HepG2 (cell line): ENCODE results near the gene TXNL4A. TPM values are rescaled to one million over a fixed set of nuclear protein-coding genes. Genes with fewer than 3 reads are reported as not detected.

ENCODE experiments used
- HOXA9 ChIP-seq: sonication (generic); formaldehyde crosslinking; IDR thresholded peaks from 2 replicates; pipeline ENCODE4 v1.8.1; 2022; ENCODE audit warnings: missing genetic modification reagents, mild to moderate bottlenecking, moderate library complexity, borderline replicate concordance
- IKZF5 ChIP-seq: IDR thresholded peaks from 2 replicates; pipeline ENCODE4 v1.6.1; 2018; ENCODE audit warnings: missing genetic modification reagents, mild to moderate bottlenecking, missing compliant biosample characterization
- KDM2A ChIP-seq: sonication (generic); formaldehyde crosslinking; IDR thresholded peaks from 2 replicates; pipeline ENCODE4 v1.4.0; 2020; ENCODE audit warnings: low read depth, missing genetic modification reagents, borderline replicate concordance
- MBD4 ChIP-seq: IDR thresholded peaks from 2 replicates; pipeline ENCODE4 v1.6.1; 2012; ENCODE audit warnings: low read length, inconsistent platforms, borderline replicate concordance
- MED13 ChIP-seq: sonication (generic); formaldehyde crosslinking; IDR thresholded peaks from 2 replicates; pipeline ENCODE4 v1.5.0; 2020; ENCODE audit warnings: missing genetic modification reagents
- MXD4 ChIP-seq: IDR thresholded peaks from 2 replicates; pipeline ENCODE4 v1.6.1; 2016; ENCODE audit warnings: mild to moderate bottlenecking, missing biosample characterization, missing genetic modification reagents
- NFKB2 ChIP-seq: sonication (generic); formaldehyde crosslinking; IDR thresholded peaks from 2 replicates; pipeline ENCODE4 v1.4.0; 2020; ENCODE audit warnings: missing genetic modification reagents, borderline replicate concordance
- PATZ1 ChIP-seq: sonication (generic); formaldehyde crosslinking; IDR thresholded peaks from 2 replicates; pipeline ENCODE4 v1.4.0; 2020; ENCODE audit warnings: missing genetic modification reagents
- POLR2G ChIP-seq: fragments of 200-400 bp; formaldehyde crosslinking; IDR thresholded peaks from 2 replicates; pipeline ENCODE4 v1.6.1; 2018; ENCODE audit warnings: mild to moderate bottlenecking, low read depth, low read length, moderate library complexity
- SALL2 ChIP-seq: sonication (generic); formaldehyde crosslinking; IDR thresholded peaks from 2 replicates; pipeline ENCODE4 v1.8.1; 2023; ENCODE audit warnings: mild to moderate bottlenecking, missing genetic modification reagents, inconsistent platforms
- SAP130 ChIP-seq: IDR thresholded peaks from 2 replicates; pipeline ENCODE4 v1.6.1; 2016; ENCODE audit warnings: low read depth
- SMYD3 ChIP-seq: sonication (generic); formaldehyde crosslinking; IDR thresholded peaks from 2 replicates; pipeline ENCODE4 v1.8.1; 2023; ENCODE audit warnings: mild to moderate bottlenecking, missing genetic modification reagents
- TCF12 ChIP-seq, 2 experiments: fragments of 450-650 bp in 1 of 2; sonication (generic) in 1 of 2; formaldehyde crosslinking in 1 of 2; IDR thresholded peaks; 2 replicates each; pipeline versions ENCODE4 v1.6.1 to v1.8.0; 2017 to 2022; ENCODE audit warnings: antibody characterized with exemption in 1 of 2, mild to moderate bottlenecking in 1 of 2, missing genetic modification reagents in 1 of 2, moderate library complexity in 1 of 2
- ZBTB20 ChIP-seq: sonication (generic); formaldehyde crosslinking; IDR thresholded peaks from 2 replicates; pipeline ENCODE4 v1.8.1; 2023; ENCODE audit warnings: missing genetic modification reagents, low read depth, mild to moderate bottlenecking, borderline replicate concordance
- ZFP41 ChIP-seq: sonication (generic); formaldehyde crosslinking; IDR thresholded peaks from 2 replicates; pipeline ENCODE4 v1.4.0; 2020; ENCODE audit warnings: mild to moderate bottlenecking, missing genetic modification reagents, borderline replicate concordance
- ZFP91 ChIP-seq: sonication (generic); formaldehyde crosslinking; IDR thresholded peaks from 2 replicates; pipeline ENCODE4 v1.9.0; 2022; ENCODE audit warnings: missing genetic modification reagents, mild to moderate bottlenecking, borderline replicate concordance
- ZNF331 ChIP-seq: sonication (generic); formaldehyde crosslinking; IDR thresholded peaks from 2 replicates; pipeline ENCODE4 v1.4.0; 2020; ENCODE audit warnings: missing genetic modification reagents
- ZNF639 ChIP-seq: conservative IDR thresholded peaks from 2 replicates; pipeline ENCODE4 v1.6.1; 2018; ENCODE audit warnings: missing genetic modification reagents
- ZNF75D ChIP-seq: sonication (generic); formaldehyde crosslinking; IDR thresholded peaks from 2 replicates; pipeline ENCODE4 v1.8.1; 2023; ENCODE audit warnings: missing genetic modification reagents, mild to moderate bottlenecking, borderline replicate concordance
- ZNF766 ChIP-seq: sonication (generic); formaldehyde crosslinking; IDR thresholded peaks from 2 replicates; pipeline ENCODE4 v1.5.0; 2020; ENCODE audit warnings: missing genetic modification reagents, borderline replicate concordance
- ZNF768 ChIP-seq: sonication (generic); formaldehyde crosslinking; IDR thresholded peaks from 2 replicates; pipeline ENCODE4 v1.4.0; 2020; ENCODE audit warnings: missing genetic modification reagents
- polyA plus RNA-seq, 8 experiments: library from polyadenylated mRNA; depleted of rRNA in 3 of 8; stranded (reverse) in 7 of 8; unstranded in 1 of 8; fragments of >200 nt; fragmentation: Illumina TruSeq in 4 of 8; extraction: Trizol in 4 of 8; gene quantifications; 2 replicates each; pipeline versions ENCODE4 v1.2.1 to v1.2.3, GENCODE V29; 2011 to 2016; ENCODE audit warnings: low read depth in 4 of 8, missing spikeins in 1 of 8, mixed read lengths in 1 of 8; ENCODE audit not compliant: insufficient read depth in 1 of 8
- total RNA-seq, 5 experiments: library from RNA; depleted of rRNA; stranded (reverse); fragments of >200 nt; fragmentation: Illumina TruSeq; extraction: Trizol; gene quantifications; 2 replicates each; pipeline ENCODE4 v1.2.3, GENCODE V29; 2016; ENCODE audit warnings: low read depth in 1 of 5

Gene TXNL4A
- total and polyA plus RNA-seq, 2 of the 13 experiments (the other 11 are each of a cell fraction or from before 2014, with no cell fraction given): 172 to 202 TPM

GRCh38 chr18:79951545-79952455 lies 36.6 kb downstream of the TXNL4A start, which contains the start of gene SLC66A2 (continued):
- TF ChIP-seq ZFP91 (CRISPR knock-in tag): peak; percentile 71; the same call in 1 of the 2 replicates
- TF ChIP-seq ZNF75D: no peak
- TF ChIP-seq MBD4: no peak
- no peak for TF ChIP-seq ZBTB20 (CRISPR knock-in tag)
- no peak for TF ChIP-seq SMYD3 (CRISPR knock-in tag)
- TF ChIP-seq POLR2G: peak; percentile 63; the same call in 1 of the 2 replicates
- TF ChIP-seq ZNF331 (CRISPR knock-in tag): 0 out of 2 replicates have a peak, but pooled peaks have one; percentile 20
- no peak for TF ChIP-seq HOXA9
- no peak for TF ChIP-seq ZFP41 (CRISPR knock-in tag)
- peak; percentile 45; the same call in 1 of the 2 replicates for TF ChIP-seq KDM2A (CRISPR knock-in tag)
- 0 out of 2 replicates have a peak, but pooled peaks have one; percentile 8 for TF ChIP-seq IKZF5 (CRISPR knock-in tag)
- peak; percentile 77 for TF ChIP-seq SAP130 (CRISPR knock-in tag)
- TF ChIP-seq TCF12 (IDR thresholded peaks at IDR 0.05): no peak
- TF ChIP-seq TCF12 (CRISPR knock-in tag; IDR thresholded peaks at IDR 0.05): peak; percentile 34; the same call in 1 of the 2 replicates
- peak; percentile 92 for TF ChIP-seq PATZ1 (CRISPR knock-in tag)
- TF ChIP-seq MXD4 (CRISPR knock-in tag): peak; percentile 34; the same call in 1 of the 2 replicates
- TF ChIP-seq MED13: 0 out of 2 replicates have a peak, but pooled peaks have one; percentile 19
- 0 out of 2 replicates have a peak, but pooled peaks have one; percentile 34 for TF ChIP-seq ZNF639
- TF ChIP-seq SALL2 (CRISPR knock-in tag): peak; percentile 49; the same call in 1 of the 2 replicates
- TF ChIP-seq ZNF768 (CRISPR knock-in tag): peak; percentile 16; the same call in 1 of the 2 replicates
- no peak for TF ChIP-seq ZNF766
- TF ChIP-seq NFKB2: peak; percentile 66; the same call in 1 of the 2 replicates
